ENCODE data around the gene CD99. TPM values are rescaled to one million over a fixed set of nuclear protein-coding genes. Genes with fewer than 3 reads are reported as not detected.

CD99 gene, protein sequence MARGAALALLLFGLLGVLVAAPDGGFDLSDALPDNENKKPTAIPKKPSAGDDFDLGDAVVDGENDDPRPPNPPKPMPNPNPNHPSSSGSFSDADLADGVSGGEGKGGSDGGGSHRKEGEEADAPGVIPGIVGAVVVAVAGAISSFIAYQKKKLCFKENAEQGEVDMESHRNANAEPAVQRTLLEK
- 20.0 TPM for total RNA-seq

DNA sequence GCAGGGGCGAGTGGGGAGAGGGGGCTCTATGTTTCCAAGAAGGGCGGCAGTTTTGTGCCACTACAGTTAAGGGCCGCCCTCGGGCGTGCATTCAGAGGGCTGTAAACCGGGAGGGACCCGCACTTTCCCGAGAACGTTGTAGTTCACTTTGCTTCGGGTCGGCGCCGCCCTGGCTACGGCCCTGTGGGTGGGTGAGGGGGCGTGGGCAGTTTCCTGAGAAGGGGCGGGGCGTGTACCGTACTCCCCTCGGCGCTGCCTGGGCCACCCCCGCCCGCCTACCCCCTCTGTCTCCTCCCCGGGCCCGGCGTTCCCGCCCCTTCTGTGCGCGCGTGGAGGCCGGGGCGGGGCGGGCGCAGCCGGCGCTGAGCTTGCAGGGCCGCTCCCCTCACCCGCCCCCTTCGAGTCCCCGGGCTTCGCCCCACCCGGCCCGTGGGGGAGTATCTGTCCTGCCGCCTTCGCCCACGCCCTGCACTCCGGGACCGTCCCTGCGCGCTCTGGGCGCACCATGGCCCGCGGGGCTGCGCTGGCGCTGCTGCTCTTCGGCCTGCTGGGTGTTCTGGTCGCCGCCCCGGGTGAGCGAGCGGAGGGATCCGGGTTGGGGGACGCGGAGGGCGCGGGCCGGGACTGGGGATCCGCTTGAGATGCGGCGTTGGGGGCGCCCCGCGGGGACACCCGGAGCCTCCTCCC is at the start of gene CD99:
TSS of gene CD99 (plus strand) at position 440 of the 687 bp plus-strand sequence. CDS start at position 506, 66 bp downstream.

GRCh38 chrX:2751874-2752300 is 60.8 kb downstream of the CD99 start, which contains the start of gene XG:
Gene XG (plus strand): TSS chrX:2752040. CDS start chrX:2752275, 235 bp downstream.

Other genes starting within 250 kb of the CD99 start
- gene DHRSX, start 190.3 kb upstream of the CD99 start, total RNA-seq, result 47.0 TPM
- 41.9 TPM for gene ZBED1, start 190.3 kb upstream of the CD99 start, total RNA-seq
- not detected for gene XG, start 60.7 kb downstream of the CD99 start, total RNA-seq
- gene GYG2, start 137.6 kb downstream of the CD99 start, total RNA-seq, result 5.6 TPM
- 10.3 TPM for gene ARSD, start 238.0 kb downstream of the CD99 start, total RNA-seq